HCT116 (cell line): ENCODE data around the gene HCN1. TPM values are rescaled to one million over a fixed set of nuclear protein-coding genes. Genes with fewer than 3 reads are reported as not detected.
"Not testable (repeated sequence)": the region's sequence is repeated elsewhere in the genome, so short reads cannot be mapped to it uniquely, and the experiment has no call there.

Experiments used
- ATAC-seq: fragments of 200-7000 bp; cut with Tn5 transposase; 2 replicates; pipeline ENCODE4 v1.9.1; 2020; ENCODE audit warnings: mild to moderate bottlenecking, moderate library complexity
- BruUV-seq: library from RNA; stranded (reverse); fragments of 400-500 nt; replicated peaks from 2 replicates; lab custom pipeline; 2021; lab: Mats Ljungman, UMichigan
- CTCF ChIA-PET: fragments of 300-600 bp; sonication (Branson Sonifier 250); formaldehyde crosslinking; loops from one replicate; lab custom pipeline; 2021; ENCODE audit warnings: antibody characterized with exemption; lab: Charles Lee
- POLR2A ChIA-PET: fragments of 300-600, 350-600 bp; sonication (Branson Sonifier 250); formaldehyde crosslinking; loops from one replicate; lab custom pipeline; 2021; ENCODE audit warnings: antibody characterized with exemption; lab: Charles Lee
- RAD21 ChIA-PET, 2 experiments: fragments of 300-600 bp; sonication (Branson Sonifier 250); formaldehyde crosslinking; loops; one replicate each; lab custom pipeline; 2023; ENCODE audit warnings: low total read pairs in 2 of 2; ENCODE audit not compliant: uncharacterized antibody in 2 of 2, unreplicated experiment in 2 of 2, low non-redundant PET in 1 of 2; lab: Charles Lee
- DNase-seq: peaks from one replicate; pipeline ENCODE4 v3.0.0-alpha.2; 2010; ENCODE audit warnings: low read depth, low spot score
- H2AFZ ChIP-seq: fragments of 200-600 bp; shearing (Covaris generic), sonication (generic); 2 replicates; pipeline ENCODE4 v1.6.1; 2017; ENCODE audit warnings: low read depth, mixed run types, mixed read lengths, antibody characterized with exemption, low read length; ENCODE audit not compliant: poor library complexity, severe bottlenecking
- H3K27ac ChIP-seq: 2 replicates; pipeline ENCODE4 v1.5.1; 2012; ENCODE audit warnings: low read depth, low read length
- H3K27me3 ChIP-seq: fragments of 200-600 bp; sonication (generic); 2 replicates; pipeline ENCODE4 v1.6.1; 2016; ENCODE audit warnings: mixed run types, low read length, mixed read lengths; ENCODE audit not compliant: insufficient read depth
- H3K36me3 ChIP-seq, 2 experiments: fragments of 200-500 bp in 1 of 2; fragments of 200-600 bp in 1 of 2; sonication (Bioruptor generic) in 1 of 2; sonication (generic) in 1 of 2; 2 replicates each; pipeline versions ENCODE4 v1.5.1 to v1.6.1; 2014 to 2016; ENCODE audit warnings: low read length in 2 of 2, inconsistent platforms in 1 of 2, mixed read lengths in 1 of 2, mixed run types in 1 of 2; ENCODE audit not compliant: insufficient read depth in 2 of 2, control insufficient read depth in 1 of 2
- H3K4me1 ChIP-seq, 2 experiments: fragments of 200-600 bp in 1 of 2; sonication (generic) in 1 of 2; 2 replicates each; pipeline versions ENCODE4 v1.5.1 to v1.6.1; 2012 to 2017; ENCODE audit warnings: low read length in 2 of 2, inconsistent platforms in 1 of 2, mild to moderate bottlenecking in 1 of 2, mixed read lengths in 1 of 2, mixed run types in 1 of 2, moderate library complexity in 1 of 2; ENCODE audit not compliant: insufficient read depth in 2 of 2, control insufficient read depth in 1 of 2
- H3K4me2 ChIP-seq: fragments of 200-600 bp; sonication (generic); 2 replicates; pipeline ENCODE4 v1.6.1; 2017; ENCODE audit warnings: mixed run types, low read length, mixed read lengths
- H3K4me3 ChIP-seq, 2 experiments: fragments of 200-600 bp in 1 of 2; sonication (generic) in 1 of 2; replicated peaks in 1 of 2; 2 replicates each; pipeline ENCODE4 v1.5.1; 2011 to 2016; ENCODE audit warnings: low read length in 2 of 2, control low read depth in 1 of 2, low read depth in 1 of 2, mild to moderate bottlenecking in 1 of 2, mixed read lengths in 1 of 2, mixed run types in 1 of 2
- H3K79me2 ChIP-seq: fragments of 200-600 bp; sonication (generic); 2 replicates; pipeline ENCODE4 v1.6.1; 2017; ENCODE audit warnings: mild to moderate bottlenecking, mixed run types, low read length, moderate library complexity, mixed read lengths; ENCODE audit not compliant: insufficient read depth
- H3K9ac ChIP-seq: fragments of 200-600 bp; sonication (generic); 2 replicates; pipeline ENCODE4 v1.6.1; 2016; ENCODE audit warnings: low read length, mixed read lengths
- H3K9me2 ChIP-seq: fragments of 200-600 bp; sonication (generic), shearing (Covaris generic); 2 replicates; pipeline ENCODE4 v1.6.1; 2017; ENCODE audit warnings: mixed run types, mild to moderate bottlenecking, moderate library complexity; ENCODE audit not compliant: insufficient read depth
- H3K9me3 ChIP-seq, 2 experiments: fragments of 200-500 bp in 1 of 2; fragments of 200-600 bp in 1 of 2; sonication (Bioruptor generic) in 1 of 2; sonication (generic) in 1 of 2; 2 replicates each; pipeline ENCODE4 v1.6.1; 2014 to 2017; ENCODE audit warnings: low read length in 2 of 2, mixed read lengths in 2 of 2, inconsistent platforms in 1 of 2, low read depth in 1 of 2, mild to moderate bottlenecking in 1 of 2, mixed run types in 1 of 2, moderate library complexity in 1 of 2; ENCODE audit not compliant: control insufficient read depth in 1 of 2, insufficient read depth in 1 of 2
- H4K20me1 ChIP-seq: fragments of 200-600 bp; sonication (generic), shearing (Covaris generic); 2 replicates; pipeline ENCODE4 v1.6.1; 2017; ENCODE audit warnings: mixed run types, mild to moderate bottlenecking, moderate library complexity; ENCODE audit not compliant: insufficient read depth
- ATF3 ChIP-seq: IDR thresholded peaks from 2 replicates; pipeline ENCODE4 v1.6.1; 2012
- ELF1 ChIP-seq: IDR thresholded peaks from 2 replicates; pipeline ENCODE4 v1.6.1; 2012; ENCODE audit warnings: low read depth, borderline replicate concordance
- POLR2AphosphoS5 ChIP-seq: IDR thresholded peaks from 2 replicates; pipeline ENCODE4 v1.6.1; 2011; ENCODE audit warnings: mild to moderate bottlenecking, low read depth, low read length, moderate library complexity
- intact Hi-C: fragments of 100-400 bp; cut with micrococcal nuclease; formaldehyde crosslinking; loops from 2 replicates; pipeline ENCODE4 v1.10.0; 2022
- total RNA-seq: library from RNA; stranded (reverse); gene quantifications from one replicate; pipeline ENCODE4 v1.2.1, GENCODE V29; 2021; ENCODE audit not compliant: unreplicated experiment

HCN1 gene
- total RNA-seq, 1 experiment from 2014 or later = 0.10 TPM

GRCh38 chr5:45507178-45507577, 189.0 kb downstream of the HCN1 start:
- Histone ChIP-seq H4K20me1 (no peaks in the 10 kb centered on the region), H3K79me2 (no peaks in the 10 kb centered on the region), H3K9me3 (no peaks in the 10 kb centered on the region), H3K4me3 (no peak overlapping the region), H3K36me3 (no peaks in the 10 kb centered on the region), H2AFZ (no peak overlapping the region), H3K4me1 (no peaks in the 10 kb centered on the region), H3K27ac (no peak overlapping the region), H3K4me2 (no peak overlapping the region), H3K9ac (no peak overlapping the region), H3K27me3 (no peaks in the 10 kb centered on the region), H3K9me2 (no peaks in the 10 kb centered on the region)
- no TSS peak for BruUV-seq
- TF ChIP-seq ATF3 (no peak), ELF1 (no peak), POLR2AphosphoS5 (no peak)
- ChIA-PET POLR2A (no interaction called here), CTCF (no interaction called here), RAD21 (no interaction called here)
- no peak for ATAC-seq
- DNase-seq = no peak
- intact Hi-C loops = no loop called here

- ATAC-seq, H4K20me1 ChIP-seq, H3K9me3 ChIP-seq, H3K36me3 ChIP-seq, BruUV-seq, CTCF ChIA-PET, POLR2A ChIA-PET, H3K4me1 ChIP-seq, H3K9ac ChIP-seq, intact Hi-C loops, H3K27ac ChIP-seq, H3K27me3 ChIP-seq, H2AFZ ChIP-seq, H3K4me2 ChIP-seq, H3K79me2 ChIP-seq, DNase-seq, H3K9me2 ChIP-seq, RAD21 ChIA-PET, H3K4me3 ChIP-seq: not testable (repeated sequence)
These were observed 197.2 kb downstream of the HCN1 start for GRCh38 chr5:45499006-45499405.
